ENCODE measurements around the gene BZW1. TPM values are rescaled to one million over a fixed set of nuclear protein-coding genes. Genes with fewer than 3 reads are reported as not detected.

Gene BZW1
- total RNA-seq, 1 experiment from 2014 or later, result 454 TPM

- Histone ChIP-seq H3K9ac (ENCODE audit: low read length) (no peak overlapping the region), H2AFZ (ENCODE audit: low read depth, low read length, poor library complexity, severe bottlenecking) (no peak overlapping the region), H3K9me2 (ENCODE audit: insufficient read depth) (no peaks in the 10 kb centered on the region), H3K4me3 (replicated peaks in 1 of 2; ENCODE audit: low read depth in 1 of 2, low read length in 2 of 2) (no peak overlapping the region), H3K4me1 (ENCODE audit: control insufficient read depth in 1 of 2, insufficient read depth in 2 of 2, low read length in 2 of 2) (peaks cover 2 to 8% of the 10 kb centered on the region in 2 experiments; a peak in 3 of 4 replicates), H3K79me2 (ENCODE audit: insufficient read depth, low read length) (peaks cover 4% of the 10 kb centered on the region), H3K4me2 (ENCODE audit: low read length) (no peak overlapping the region), H3K27ac (ENCODE audit: low read depth, low read length) (no peak overlapping the region), H3K36me3 (ENCODE audit: control insufficient read depth in 1 of 2, insufficient read depth in 2 of 2, low read length in 2 of 2) (peaks cover 6 to 9% of the 10 kb centered on the region in 2 experiments; a peak in 2 of 4 replicates), H4K20me1 (ENCODE audit: insufficient read depth) (no peaks in the 10 kb centered on the region), H3K9me3 (ENCODE audit: control insufficient read depth in 1 of 2, insufficient read depth in 1 of 2, low read depth in 1 of 2, low read length in 2 of 2) (no peaks in the 10 kb centered on the region), H3K27me3 (ENCODE audit: insufficient read depth, low read length) (no peaks in the 10 kb centered on the region)
- ATAC-seq (no peak), DNase-seq (ENCODE audit: low read depth, low spot score) (no peak)
- POLR2A ChIA-PET, result no interaction called here
- RAD21 ChIA-PET (ENCODE audit: low non-redundant PET in 1 of 2, low total read pairs in 2 of 2, uncharacterized antibody in 2 of 2, unreplicated experiment in 2 of 2), result no interaction called here
- BruUV-seq (replicated peaks), result no TSS peak
- CTCF ChIA-PET, result no interaction called here
- intact Hi-C loops (cut with micrococcal nuclease), result no loop called here
- TF ChIP-seq CTCF (IDR thresholded peaks at IDR 0.05 in 2 of 3, conservative IDR thresholded peaks at IDR 0.05 in 1 of 3; ENCODE audit: borderline replicate concordance in 1 of 3, insufficient read depth in 1 of 3, low read depth in 2 of 3, low read length in 2 of 3) (no peak), EGR1 (IDR thresholded peaks at IDR 0.05; ENCODE audit: low read depth) (no peak), CEBPB (IDR thresholded peaks at IDR 0.05; ENCODE audit: low read depth) (no peak), SP1 (IDR thresholded peaks at IDR 0.05; ENCODE audit: low read depth) (no peak), SRF (IDR thresholded peaks at IDR 0.05; ENCODE audit: low read depth) (no peak), CBX3 (IDR thresholded peaks at IDR 0.05; ENCODE audit: low read depth) (no peak), ATF3 (IDR thresholded peaks at IDR 0.05) (no peak), RAD21 (IDR thresholded peaks at IDR 0.05; ENCODE audit: low read depth) (no peak), YY1 (IDR thresholded peaks at IDR 0.05; ENCODE audit: extremely low read depth, insufficient replicate concordance, low read depth, low read length) (no peak), ZFX (IDR thresholded peaks at IDR 0.05) (no peak), SIN3A (IDR thresholded peaks at IDR 0.05; ENCODE audit: low read depth) (no peak), POLR2A (IDR thresholded peaks at IDR 0.05; ENCODE audit: borderline replicate concordance, extremely low read depth, insufficient read depth, insufficient read length) (no peak), FOSL1 (IDR thresholded peaks at IDR 0.05; ENCODE audit: low read depth) (no peak), POLR2AphosphoS5 (IDR thresholded peaks at IDR 0.05; ENCODE audit: low read depth, low read length) (no peak), ZNF274 (IDR thresholded peaks at IDR 0.05; ENCODE audit: low read depth, low read length) (no peak), EZH2phosphoT487 (IDR thresholded peaks at IDR 0.05; ENCODE audit: borderline replicate concordance) (no peak), MAX (IDR thresholded peaks at IDR 0.05) (no peak), JUND (IDR thresholded peaks at IDR 0.05) (no peak), EZH2 (IDR thresholded peaks at IDR 0.05) (no peak), ZBTB33 (IDR thresholded peaks at IDR 0.05; ENCODE audit: extremely low read depth, insufficient replicate concordance, low read length) (no peak)
Observed at GRCh38 chr2:200869014-200869413, 57.3 kb downstream of the BZW1 start.
